GM23338 (cell line): ENCODE data around the gene FARP1.

Experiments
- CREB1 ChIP-seq: fragments of 250-450 bp; sonication (Bioruptor Pico); IDR thresholded peaks from 2 replicates; pipeline ENCODE4 v1.5.0; 2020; ENCODE audit warnings: low read depth, mild to moderate bottlenecking, moderate library complexity
- CTCF ChIP-seq, 2 experiments: fragments of 200-600 bp in 1 of 2; sonication (generic) in 1 of 2; conservative IDR thresholded peaks; 2 replicates each; pipeline versions ENCODE4 v1.5.1 to v1.6.1; 2016 to 2017; ENCODE audit warnings: antibody characterized with exemption in 2 of 2, low read depth in 2 of 2, mild to moderate bottlenecking in 2 of 2, moderate library complexity in 1 of 2
- ETS1 ChIP-seq: IDR thresholded peaks from 2 replicates; pipeline ENCODE4 v1.6.1; 2016; ENCODE audit warnings: antibody characterized with exemption
- EZH2 ChIP-seq: fragments of 200-600 bp; sonication (generic); IDR thresholded peaks from one replicate; pipeline ENCODE4 v1.8.0; 2017; ENCODE audit warnings: antibody characterized with exemption, mild to moderate bottlenecking, low read depth; ENCODE audit not compliant: unreplicated experiment
- EZH2phosphoT487 ChIP-seq: fragments of 200-600 bp; sonication (generic); IDR thresholded peaks from one replicate; pipeline ENCODE4 v1.8.1; 2018; ENCODE audit warnings: antibody characterized with exemption; ENCODE audit not compliant: unreplicated experiment
- JUNB ChIP-seq: IDR thresholded peaks from one replicate; pipeline ENCODE4 v1.6.1; 2016; ENCODE audit warnings: antibody characterized with exemption; ENCODE audit not compliant: unreplicated experiment
- POLR2AphosphoS5 ChIP-seq: IDR thresholded peaks from 2 replicates; pipeline ENCODE4 v1.6.1; 2016; ENCODE audit warnings: antibody characterized with exemption, low read depth
- REST ChIP-seq: IDR thresholded peaks from one replicate; pipeline ENCODE4 v1.6.1; 2018; ENCODE audit warnings: antibody characterized with exemption; ENCODE audit not compliant: unreplicated experiment
- STAT1 ChIP-seq: IDR thresholded peaks from one replicate; pipeline ENCODE4 v1.6.1; 2016; ENCODE audit warnings: antibody characterized with exemption; ENCODE audit not compliant: unreplicated experiment
- ZNF462 ChIP-seq: fragments of 250-450 bp; sonication (Bioruptor Pico); IDR thresholded peaks from 2 replicates; pipeline ENCODE4 v1.5.0; 2020; ENCODE audit warnings: mild to moderate bottlenecking, moderate library complexity

- TF ChIP-seq EZH2 (no peak), CTCF (conservative IDR thresholded peaks at IDR 0.05; ENCODE audit: low read depth in 2 of 2) (no peak), POLR2AphosphoS5 (no peak), CREB1 (no peak), JUNB (no peak), REST (no peak), EZH2phosphoT487 (no peak), ETS1 (no peak), ZNF462 (CRISPR knock-in tag) (no peak), STAT1 (no peak)
Observed at GRCh38 chr13:98454389-98454881, 311.5 kb downstream of the FARP1 start.
